ENCODE data around the gene SRD5A1.

DNA sequence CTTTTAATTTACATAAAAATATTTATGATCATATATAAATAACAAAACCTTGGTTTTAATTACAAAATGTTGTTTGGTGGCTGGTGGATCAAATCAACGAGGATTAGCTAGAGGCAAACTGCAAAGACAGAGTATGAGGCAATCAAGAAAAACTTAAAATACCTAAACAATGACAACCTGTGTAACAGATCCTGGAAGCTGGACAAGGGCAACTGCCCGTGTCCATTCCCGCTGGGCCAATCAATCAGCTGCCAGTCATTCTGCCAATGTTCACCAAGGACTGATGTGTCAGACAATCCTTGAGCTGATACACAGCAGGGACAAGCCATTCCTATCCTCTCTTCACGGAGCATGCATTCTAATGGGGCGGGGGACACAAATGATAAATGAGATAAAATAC is 76.8 kb downstream of the SRD5A1 start:
- TF ChIP-seq POLR2A (IDR thresholded peaks at IDR 0.05) (no peak), POLR2AphosphoS5 (IDR thresholded peaks at IDR 0.05) (no peak)
- TF ChIP-seq, protein P1, sequence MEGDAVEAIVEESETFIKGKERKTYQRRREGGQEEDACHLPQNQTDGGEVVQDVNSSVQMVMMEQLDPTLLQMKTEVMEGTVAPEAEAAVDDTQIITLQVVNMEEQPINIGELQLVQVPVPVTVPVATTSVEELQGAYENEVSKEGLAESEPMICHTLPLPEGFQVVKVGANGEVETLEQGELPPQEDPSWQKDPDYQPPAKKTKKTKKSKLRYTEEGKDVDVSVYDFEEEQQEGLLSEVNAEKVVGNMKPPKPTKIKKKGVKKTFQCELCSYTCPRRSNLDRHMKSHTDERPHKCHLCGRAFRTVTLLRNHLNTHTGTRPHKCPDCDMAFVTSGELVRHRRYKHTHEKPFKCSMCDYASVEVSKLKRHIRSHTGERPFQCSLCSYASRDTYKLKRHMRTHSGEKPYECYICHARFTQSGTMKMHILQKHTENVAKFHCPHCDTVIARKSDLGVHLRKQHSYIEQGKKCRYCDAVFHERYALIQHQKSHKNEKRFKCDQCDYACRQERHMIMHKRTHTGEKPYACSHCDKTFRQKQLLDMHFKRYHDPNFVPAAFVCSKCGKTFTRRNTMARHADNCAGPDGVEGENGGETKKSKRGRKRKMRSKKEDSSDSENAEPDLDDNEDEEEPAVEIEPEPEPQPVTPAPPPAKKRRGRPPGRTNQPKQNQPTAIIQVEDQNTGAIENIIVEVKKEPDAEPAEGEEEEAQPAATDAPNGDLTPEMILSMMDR (IDR thresholded peaks at IDR 0.05): no peak
